OCI-LY7 (cell line): Measurements from ENCODE around the gene ZBTB32.

ENCODE experiments used
- CTCF ChIP-seq: fragments of 200-600 bp; sonication (generic); conservative IDR thresholded peaks from 2 replicates; pipeline ENCODE4 v1.5.1; 2014; ENCODE audit warnings: mild to moderate bottlenecking, antibody characterized with exemption, low read length, moderate library complexity, mixed read lengths
- EZH2phosphoT487 ChIP-seq: fragments of 200-600 bp; sonication (generic); IDR thresholded peaks from 2 replicates; pipeline ENCODE4 v1.6.1; 2018; ENCODE audit warnings: low read depth, borderline replicate concordance, mild to moderate bottlenecking, mixed run types, antibody characterized with exemption, low read length, moderate library complexity, mixed read lengths

- TF ChIP-seq CTCF (no peak), EZH2phosphoT487 (no peak)
Observed at GRCh38 chr19:35748106-35749020, 44.0 kb downstream of the ZBTB32 start, which contains the start of gene LIN37.
